Measurements from ENCODE around the gene KRT9.
"Not testable (repeated sequence)": the region's sequence is repeated elsewhere in the genome, so short reads cannot be mapped to it uniquely, and the experiment has no call there.

DNA sequence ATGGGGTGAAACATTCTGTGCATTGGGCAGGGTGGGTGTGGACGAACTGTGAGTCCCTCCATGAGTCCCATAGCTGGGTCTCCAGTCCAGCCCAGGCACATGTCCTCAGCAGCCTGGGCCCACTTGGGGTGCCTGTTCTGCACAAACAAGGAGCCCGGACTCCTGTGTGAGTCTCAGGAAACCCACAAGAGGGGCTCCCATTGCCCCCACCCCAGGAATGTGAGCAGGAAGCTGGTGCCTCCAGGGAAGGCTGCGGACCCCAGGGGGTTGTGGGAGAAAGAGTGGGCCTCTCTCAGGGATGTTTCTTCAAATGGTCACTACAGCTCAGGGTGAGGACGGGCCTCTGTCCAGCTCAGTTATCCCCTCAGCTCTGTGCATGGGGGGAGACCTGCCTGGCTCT lies 44.6 kb upstream of the KRT9 start:
- not testable (repeated sequence) for TF ChIP-seq CTCF (conservative IDR thresholded peaks at IDR 0.05 in 1 of 2, IDR thresholded peaks at IDR 0.05 in 1 of 2; ENCODE audit: low read depth in 1 of 2, low read length in 2 of 2); EZH2 (IDR thresholded peaks at IDR 0.05; ENCODE audit: low read length, missing control alignments)
